ENCODE results near the gene RICTOR. TPM values are rescaled to one million over a fixed set of nuclear protein-coding genes. Genes with fewer than 3 reads are reported as not detected.
A peak's percentile ranks its signal among the peaks of the same experiment; 100 is the strongest.

Gene RICTOR
- total RNA-seq, 1 experiment from 2014 or later: 21.7 TPM

GRCh38 chr5:38923661-38924451 lies 150.3 kb downstream of the RICTOR start (continued):
- TF ChIP-seq EZH2phosphoT487 (IDR thresholded peaks at IDR 0.05; ENCODE audit: borderline replicate concordance) (no peak), ZFX (IDR thresholded peaks at IDR 0.05) (no peak), FOSL1 (IDR thresholded peaks at IDR 0.05; ENCODE audit: low read depth) (no peak), CEBPB (IDR thresholded peaks at IDR 0.05; ENCODE audit: low read depth) (no peak), ELF1 (IDR thresholded peaks at IDR 0.05; ENCODE audit: borderline replicate concordance, low read depth) (no peak), ATF3 (IDR thresholded peaks at IDR 0.05) (no peak)
- TF ChIP-seq, protein P1, sequence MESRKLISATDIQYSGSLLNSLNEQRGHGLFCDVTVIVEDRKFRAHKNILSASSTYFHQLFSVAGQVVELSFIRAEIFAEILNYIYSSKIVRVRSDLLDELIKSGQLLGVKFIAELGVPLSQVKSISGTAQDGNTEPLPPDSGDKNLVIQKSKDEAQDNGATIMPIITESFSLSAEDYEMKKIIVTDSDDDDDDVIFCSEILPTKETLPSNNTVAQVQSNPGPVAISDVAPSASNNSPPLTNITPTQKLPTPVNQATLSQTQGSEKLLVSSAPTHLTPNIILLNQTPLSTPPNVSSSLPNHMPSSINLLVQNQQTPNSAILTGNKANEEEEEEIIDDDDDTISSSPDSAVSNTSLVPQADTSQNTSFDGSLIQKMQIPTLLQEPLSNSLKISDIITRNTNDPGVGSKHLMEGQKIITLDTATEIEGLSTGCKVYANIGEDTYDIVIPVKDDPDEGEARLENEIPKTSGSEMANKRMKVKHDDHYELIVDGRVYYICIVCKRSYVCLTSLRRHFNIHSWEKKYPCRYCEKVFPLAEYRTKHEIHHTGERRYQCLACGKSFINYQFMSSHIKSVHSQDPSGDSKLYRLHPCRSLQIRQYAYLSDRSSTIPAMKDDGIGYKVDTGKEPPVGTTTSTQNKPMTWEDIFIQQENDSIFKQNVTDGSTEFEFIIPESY (IDR thresholded peaks at IDR 0.05; ENCODE audit: extremely low read depth, insufficient replicate concordance, low read length): no peak

- peak; percentile 22 for DNase-seq (ENCODE audit: low read depth, low spot score)
- Histone ChIP-seq H4K20me1 (ENCODE audit: insufficient read depth) (no peaks in the 10 kb centered on the region), H3K4me3 (replicated peaks in 1 of 2; ENCODE audit: low read depth in 1 of 2, low read length in 2 of 2) (no peak overlapping the region), H2AFZ (ENCODE audit: low read depth, low read length, poor library complexity, severe bottlenecking) (no peak overlapping the region), H3K9me3 (ENCODE audit: control insufficient read depth in 1 of 2, insufficient read depth in 1 of 2, low read depth in 1 of 2, low read length in 2 of 2) (no peaks in the 10 kb centered on the region), H3K27me3 (ENCODE audit: insufficient read depth, low read length) (no peaks in the 10 kb centered on the region), H3K36me3 (ENCODE audit: control insufficient read depth in 1 of 2, insufficient read depth in 2 of 2, low read length in 2 of 2) (peaks cover 18 to 20% of the 10 kb centered on the region in 2 experiments), H3K79me2 (ENCODE audit: insufficient read depth, low read length) (no peaks in the 10 kb centered on the region), H3K27ac (ENCODE audit: low read depth, low read length) (no peak overlapping the region), H3K9ac (ENCODE audit: low read length) (no peak overlapping the region), H3K4me2 (ENCODE audit: low read length) (no peak overlapping the region), H3K4me1 (ENCODE audit: control insufficient read depth in 1 of 2, insufficient read depth in 2 of 2, low read length in 2 of 2) (no peaks in the 10 kb centered on the region), H3K9me2 (ENCODE audit: insufficient read depth) (no peaks in the 10 kb centered on the region)
- TF ChIP-seq RAD21 (IDR thresholded peaks at IDR 0.05; ENCODE audit: low read depth): peak; percentile 85
- TF ChIP-seq EZH2phosphoT487 (IDR thresholded peaks at IDR 0.05; ENCODE audit: borderline replicate concordance): no peak
- TF ChIP-seq YY1 (IDR thresholded peaks at IDR 0.05; ENCODE audit: extremely low read depth, insufficient replicate concordance, low read depth, low read length): no peak
- no peak for TF ChIP-seq ATF3 (IDR thresholded peaks at IDR 0.05)
- no peak for TF ChIP-seq CBX3 (IDR thresholded peaks at IDR 0.05; ENCODE audit: low read depth)
- TF ChIP-seq, protein P1 (IDR thresholded peaks at IDR 0.05; ENCODE audit: extremely low read depth, insufficient replicate concordance, low read length): no peak
- no peak for TF ChIP-seq SRF (IDR thresholded peaks at IDR 0.05; ENCODE audit: low read depth)
- TF ChIP-seq, protein P2, sequence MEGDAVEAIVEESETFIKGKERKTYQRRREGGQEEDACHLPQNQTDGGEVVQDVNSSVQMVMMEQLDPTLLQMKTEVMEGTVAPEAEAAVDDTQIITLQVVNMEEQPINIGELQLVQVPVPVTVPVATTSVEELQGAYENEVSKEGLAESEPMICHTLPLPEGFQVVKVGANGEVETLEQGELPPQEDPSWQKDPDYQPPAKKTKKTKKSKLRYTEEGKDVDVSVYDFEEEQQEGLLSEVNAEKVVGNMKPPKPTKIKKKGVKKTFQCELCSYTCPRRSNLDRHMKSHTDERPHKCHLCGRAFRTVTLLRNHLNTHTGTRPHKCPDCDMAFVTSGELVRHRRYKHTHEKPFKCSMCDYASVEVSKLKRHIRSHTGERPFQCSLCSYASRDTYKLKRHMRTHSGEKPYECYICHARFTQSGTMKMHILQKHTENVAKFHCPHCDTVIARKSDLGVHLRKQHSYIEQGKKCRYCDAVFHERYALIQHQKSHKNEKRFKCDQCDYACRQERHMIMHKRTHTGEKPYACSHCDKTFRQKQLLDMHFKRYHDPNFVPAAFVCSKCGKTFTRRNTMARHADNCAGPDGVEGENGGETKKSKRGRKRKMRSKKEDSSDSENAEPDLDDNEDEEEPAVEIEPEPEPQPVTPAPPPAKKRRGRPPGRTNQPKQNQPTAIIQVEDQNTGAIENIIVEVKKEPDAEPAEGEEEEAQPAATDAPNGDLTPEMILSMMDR (IDR thresholded peaks at IDR 0.05 in 2 of 3, conservative IDR thresholded peaks at IDR 0.05 in 1 of 3; ENCODE audit: borderline replicate concordance in 1 of 3, insufficient read depth in 1 of 3, low read depth in 2 of 3, low read length in 2 of 3): peak; percentile 63 to 97 (median 90); a peak in 5 of 6 replicates
- TF ChIP-seq SIN3A (IDR thresholded peaks at IDR 0.05; ENCODE audit: low read depth): no peak
- peak; percentile 94 for ATAC-seq
- ChIA-PET CTCF (interaction anchor here (0.6 to 2.6 kb wide), 10 partner anchors 8 to 501 kb away, joined by 3 to 13 read pairs (median 4); no protein-coding TSS in a partner anchor), RAD21 (ENCODE audit: low non-redundant PET in 1 of 2, low total read pairs in 2 of 2, uncharacterized antibody in 2 of 2, unreplicated experiment in 2 of 2) (interaction anchor here (0.7 to 1.2 kb wide), 2 partner anchors 91 to 480 kb away, joined by 3 to 5 read pairs; no protein-coding TSS in a partner anchor), POLR2A (no interaction called here)
- no TSS peak for BruUV-seq (replicated peaks)
- intact Hi-C loops (cut with micrococcal nuclease): loop anchor here (1.0 to 10.0 kb wide), 4 partner anchors 77 to 717 kb away; no protein-coding TSS in a partner anchor
These were observed 152.0 kb downstream of the RICTOR start for GRCh38 chr5:38922199-38922598.
